GM20000 (cell line): ENCODE data around the gene ADGRV1.

Source experiments
- DNase-seq: peaks from one replicate; pipeline ENCODE4 v3.0.0; 2012; ENCODE audit warnings: low spot score
- TF ChIP-seq, protein P1 (sequence below): IDR thresholded peaks from 2 replicates; pipeline ENCODE4 v1.5.1; 2012; ENCODE audit warnings: mild to moderate bottlenecking, control low read depth; ENCODE audit errors: extremely low read depth, missing control alignments

ADGRV1 gene

DNA sequence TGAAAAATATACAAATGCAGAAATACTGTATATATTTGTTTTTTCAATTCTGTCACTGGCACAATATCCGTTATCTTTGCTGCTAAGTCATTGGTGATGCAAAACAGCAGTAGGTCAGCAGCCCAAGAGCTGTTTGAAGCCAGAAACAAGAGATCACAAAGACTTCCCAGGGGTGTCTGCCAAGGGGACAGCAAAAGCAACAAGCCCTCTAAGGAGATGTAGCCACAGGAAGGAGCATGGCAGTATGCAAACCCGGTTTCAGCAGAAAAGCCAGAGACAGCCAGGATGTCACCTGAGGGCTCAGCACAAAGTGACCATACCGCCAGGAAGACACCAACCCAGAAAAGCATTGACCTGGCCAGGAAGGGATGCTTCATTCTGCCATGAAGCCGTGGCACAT lies 583.0 kb downstream of the ADGRV1 start:
- TF ChIP-seq, protein P1, sequence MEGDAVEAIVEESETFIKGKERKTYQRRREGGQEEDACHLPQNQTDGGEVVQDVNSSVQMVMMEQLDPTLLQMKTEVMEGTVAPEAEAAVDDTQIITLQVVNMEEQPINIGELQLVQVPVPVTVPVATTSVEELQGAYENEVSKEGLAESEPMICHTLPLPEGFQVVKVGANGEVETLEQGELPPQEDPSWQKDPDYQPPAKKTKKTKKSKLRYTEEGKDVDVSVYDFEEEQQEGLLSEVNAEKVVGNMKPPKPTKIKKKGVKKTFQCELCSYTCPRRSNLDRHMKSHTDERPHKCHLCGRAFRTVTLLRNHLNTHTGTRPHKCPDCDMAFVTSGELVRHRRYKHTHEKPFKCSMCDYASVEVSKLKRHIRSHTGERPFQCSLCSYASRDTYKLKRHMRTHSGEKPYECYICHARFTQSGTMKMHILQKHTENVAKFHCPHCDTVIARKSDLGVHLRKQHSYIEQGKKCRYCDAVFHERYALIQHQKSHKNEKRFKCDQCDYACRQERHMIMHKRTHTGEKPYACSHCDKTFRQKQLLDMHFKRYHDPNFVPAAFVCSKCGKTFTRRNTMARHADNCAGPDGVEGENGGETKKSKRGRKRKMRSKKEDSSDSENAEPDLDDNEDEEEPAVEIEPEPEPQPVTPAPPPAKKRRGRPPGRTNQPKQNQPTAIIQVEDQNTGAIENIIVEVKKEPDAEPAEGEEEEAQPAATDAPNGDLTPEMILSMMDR: no peak
- DNase-seq: no peak

DNA sequence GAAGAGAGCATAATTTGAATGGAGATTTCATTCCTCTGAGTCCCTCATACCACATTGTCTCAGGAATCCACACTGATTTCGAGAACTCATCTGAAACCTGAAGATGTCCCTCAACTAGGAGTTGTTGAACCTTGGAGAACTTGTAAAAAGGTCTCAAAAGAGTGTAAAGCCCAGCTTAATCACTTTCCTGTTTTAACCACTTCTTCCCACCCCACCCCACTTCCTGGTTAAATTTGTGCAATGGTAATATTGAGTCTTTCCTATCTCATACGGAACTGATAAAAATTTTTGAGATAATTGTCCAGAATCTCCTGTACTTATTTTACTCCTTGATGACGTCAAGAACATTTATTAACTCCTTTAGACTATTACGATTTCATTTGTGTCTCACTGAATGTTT lies 583.8 kb downstream of the ADGRV1 start:
- no peak for DNase-seq
- TF ChIP-seq, protein P1: no peak

DNA sequence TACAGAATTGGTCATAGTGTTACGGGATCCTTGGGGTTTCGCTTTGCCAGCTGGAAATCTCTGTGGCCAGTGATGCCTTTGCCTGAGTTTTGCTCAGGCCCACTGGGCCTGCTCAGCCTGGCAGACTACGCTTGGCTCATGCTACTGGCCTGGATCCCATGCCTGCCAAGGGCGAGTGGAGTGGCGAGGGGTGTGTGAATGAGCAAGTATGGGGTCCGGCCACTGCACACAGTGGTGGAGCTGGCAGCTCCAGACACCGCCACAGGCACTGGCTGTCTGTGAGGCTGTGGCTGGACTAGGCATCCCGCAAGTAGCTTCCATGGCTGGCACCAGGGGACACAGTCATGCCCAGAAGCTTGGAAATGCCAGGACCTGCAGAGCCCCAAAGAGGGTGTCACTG lies 584.2 kb downstream of the ADGRV1 start:
- TF ChIP-seq, protein P1: no peak
- no peak for DNase-seq

DNA sequence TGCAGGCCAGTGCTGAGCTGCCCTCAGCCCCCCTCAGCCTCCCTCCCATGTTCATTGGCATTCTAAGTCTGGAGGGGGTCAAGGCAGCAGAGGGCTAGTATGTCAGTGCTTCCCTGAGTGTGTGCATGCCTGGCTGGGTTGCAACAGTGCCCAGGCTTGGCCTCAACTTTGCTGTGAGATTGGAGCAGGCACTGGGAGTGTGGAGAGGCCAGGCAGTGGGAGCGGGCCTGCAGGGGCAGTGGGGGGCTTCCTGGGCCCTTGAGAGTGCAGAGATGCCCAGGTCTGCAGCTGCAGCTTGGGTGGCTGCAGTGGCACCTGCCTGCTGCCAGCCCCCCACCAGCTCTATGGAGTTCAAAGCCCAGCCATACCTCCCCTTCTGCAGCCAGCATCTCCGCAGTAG lies 585.2 kb downstream of the ADGRV1 start:
- TF ChIP-seq, protein P1: no peak
- DNase-seq: no peak

DNA sequence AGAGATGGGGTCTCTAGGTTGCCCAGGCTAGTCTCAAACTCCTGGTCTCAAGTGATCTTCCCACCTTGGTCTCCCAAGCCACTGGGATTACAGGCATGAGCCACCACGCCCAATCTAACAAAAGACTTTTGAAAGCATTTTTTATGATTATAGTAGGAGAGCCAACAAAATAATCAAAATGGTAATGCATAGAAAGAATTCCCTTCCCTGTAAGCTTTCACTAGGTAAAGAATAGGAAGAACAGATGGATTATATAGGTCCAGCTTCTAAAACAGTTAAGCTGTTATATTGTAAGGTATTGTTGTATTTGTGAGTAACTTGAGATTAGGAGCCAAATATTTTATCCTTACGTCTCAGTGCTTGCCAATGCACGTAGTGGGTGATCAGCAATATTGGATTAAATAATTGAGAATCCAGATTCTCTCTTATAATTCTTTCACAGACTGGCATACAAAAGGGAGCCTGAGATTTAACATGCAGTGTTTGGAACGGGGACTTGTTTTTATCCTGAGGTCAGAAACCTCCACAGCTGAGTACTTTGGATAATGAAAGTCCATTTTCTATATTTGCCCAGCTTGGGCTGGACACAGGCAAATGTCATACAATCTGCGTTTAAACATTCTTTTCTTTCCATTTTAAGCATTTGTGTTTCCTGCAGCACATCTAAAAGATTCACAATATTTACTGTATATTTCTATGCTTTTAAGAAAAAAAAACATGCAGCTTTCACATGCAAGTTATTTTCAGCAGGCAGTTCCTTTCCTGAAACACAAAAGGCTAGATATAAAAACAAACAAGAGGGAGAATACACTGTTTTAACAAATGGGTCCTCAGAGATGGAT lies 586.1 kb downstream of the ADGRV1 start:
- no peak for DNase-seq
- TF ChIP-seq, protein P1: no peak

DNA sequence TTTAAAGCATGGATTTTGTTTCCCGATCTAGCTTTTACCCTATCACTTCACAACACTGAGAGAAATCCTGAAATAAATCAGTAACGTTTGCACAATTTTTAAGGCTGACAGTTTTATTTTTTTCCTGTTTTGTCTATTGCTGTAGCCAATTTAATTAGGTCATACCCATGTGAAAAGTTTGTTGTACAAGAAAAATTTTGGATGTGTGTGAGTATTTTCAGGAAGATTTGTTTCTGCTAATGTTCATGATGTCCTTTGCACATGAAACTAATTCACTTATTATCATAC lies 586.7 kb downstream of the ADGRV1 start:
- no peak for DNase-seq
- TF ChIP-seq, protein P1: no peak

DNA sequence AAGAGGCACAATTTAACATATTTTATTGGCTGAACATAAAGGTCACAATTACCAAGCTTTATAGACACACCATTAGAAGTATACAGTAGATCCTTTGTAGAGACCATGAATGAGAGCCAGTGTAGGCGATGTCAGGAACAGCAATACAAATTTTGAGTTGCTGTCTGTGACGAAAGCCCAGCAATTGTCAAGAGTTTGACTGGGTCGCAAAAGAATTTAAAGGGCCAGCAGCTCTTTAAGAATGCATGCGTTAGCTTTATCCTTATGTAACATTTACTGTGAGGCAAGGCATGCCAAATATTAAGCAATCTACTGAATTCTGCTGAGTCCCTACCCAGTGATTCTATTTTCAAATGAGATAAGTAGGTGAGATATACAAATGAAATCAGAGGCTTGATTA lies 587.6 kb downstream of the ADGRV1 start:
- no peak for DNase-seq
- TF ChIP-seq, protein P1: no peak
